ENCODE data around the gene PVR.

The PVR gene

GRCh38 chr19:44685877-44686276, 42.2 kb downstream of the PVR start:
- TF ChIP-seq CTCF (IDR thresholded peaks at IDR 0.05) = no peak
- Histone ChIP-seq H3K4me3 (ENCODE audit: low read depth in 1 of 2, low read length in 1 of 2) (peak overlapping the region; percentile 38 to 47), H3K27ac (peak overlapping the region; percentile 77), H3K9me3 (no peaks in the 10 kb centered on the region), H3K27me3 (no peaks in the 10 kb centered on the region), H3K4me1 (ENCODE audit: control insufficient read depth in 1 of 2, insufficient read depth in 1 of 2, low read depth in 1 of 2, low read length in 1 of 2) (peaks cover 37 to 51% of the 10 kb centered on the region in 2 experiments), H3K36me3 (no peaks in the 10 kb centered on the region)

DNA sequence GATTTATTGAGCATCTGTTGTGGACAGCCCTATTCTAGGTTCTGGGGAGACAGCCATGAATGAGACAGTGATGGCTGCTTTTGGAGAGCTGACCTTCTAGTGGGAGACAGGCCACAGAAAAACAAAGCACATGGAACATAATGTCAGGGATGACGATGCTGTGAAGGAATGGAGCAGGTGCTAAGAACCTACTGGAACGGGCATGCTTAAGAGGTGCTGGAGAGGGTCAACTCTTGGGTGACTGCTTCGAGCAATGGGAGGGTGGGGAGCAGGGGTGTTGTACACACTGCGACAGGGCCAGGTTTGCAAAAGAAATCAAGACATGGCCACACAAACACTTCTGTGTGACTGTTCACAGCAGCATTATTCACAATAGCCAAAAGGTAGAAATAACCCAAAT, 43.2 kb downstream of the PVR start:
- Histone ChIP-seq H3K9me3 (no peaks in the 10 kb centered on the region), H3K4me1 (ENCODE audit: control insufficient read depth in 1 of 2, insufficient read depth in 1 of 2, low read depth in 1 of 2, low read length in 1 of 2) (peaks cover 37 to 51% of the 10 kb centered on the region in 2 experiments), H3K4me3 (ENCODE audit: low read depth in 1 of 2, low read length in 1 of 2) (no peak overlapping the region), H3K27ac (peak overlapping the region; percentile 77), H3K27me3 (peaks cover 3% of the 10 kb centered on the region), H3K36me3 (no peaks in the 10 kb centered on the region)
- TF ChIP-seq CTCF (IDR thresholded peaks at IDR 0.05) = no peak

DNA sequence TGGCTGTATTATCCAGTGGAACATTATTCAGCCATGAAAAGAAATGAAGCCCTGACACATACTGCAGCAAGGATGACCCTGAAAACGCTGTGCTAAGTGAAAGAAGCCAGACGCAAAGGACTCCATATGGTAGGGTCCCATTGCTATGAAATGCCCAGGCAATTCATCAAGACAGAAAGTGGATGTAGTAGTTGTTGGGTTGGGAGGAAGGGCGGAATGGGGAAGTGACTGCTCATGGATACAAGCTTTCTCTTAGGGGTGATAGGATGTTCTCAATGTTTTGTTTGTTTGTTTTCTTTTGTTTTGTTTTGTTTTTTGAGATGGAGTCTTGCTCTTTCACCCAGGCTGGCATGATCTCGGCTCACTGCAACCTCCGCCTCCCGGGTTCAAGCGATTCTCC, 44.2 kb downstream of the PVR start:
- H3K27ac ChIP-seq = peak overlapping the region; percentile 9
- TF ChIP-seq CTCF (IDR thresholded peaks at IDR 0.05) = peak; percentile 4
- H3K4me1 ChIP-seq (ENCODE audit: control insufficient read depth in 1 of 2, insufficient read depth in 1 of 2, low read depth in 1 of 2, low read length in 1 of 2) = peaks cover 37 to 51% of the 10 kb centered on the region in 2 experiments

DNA sequence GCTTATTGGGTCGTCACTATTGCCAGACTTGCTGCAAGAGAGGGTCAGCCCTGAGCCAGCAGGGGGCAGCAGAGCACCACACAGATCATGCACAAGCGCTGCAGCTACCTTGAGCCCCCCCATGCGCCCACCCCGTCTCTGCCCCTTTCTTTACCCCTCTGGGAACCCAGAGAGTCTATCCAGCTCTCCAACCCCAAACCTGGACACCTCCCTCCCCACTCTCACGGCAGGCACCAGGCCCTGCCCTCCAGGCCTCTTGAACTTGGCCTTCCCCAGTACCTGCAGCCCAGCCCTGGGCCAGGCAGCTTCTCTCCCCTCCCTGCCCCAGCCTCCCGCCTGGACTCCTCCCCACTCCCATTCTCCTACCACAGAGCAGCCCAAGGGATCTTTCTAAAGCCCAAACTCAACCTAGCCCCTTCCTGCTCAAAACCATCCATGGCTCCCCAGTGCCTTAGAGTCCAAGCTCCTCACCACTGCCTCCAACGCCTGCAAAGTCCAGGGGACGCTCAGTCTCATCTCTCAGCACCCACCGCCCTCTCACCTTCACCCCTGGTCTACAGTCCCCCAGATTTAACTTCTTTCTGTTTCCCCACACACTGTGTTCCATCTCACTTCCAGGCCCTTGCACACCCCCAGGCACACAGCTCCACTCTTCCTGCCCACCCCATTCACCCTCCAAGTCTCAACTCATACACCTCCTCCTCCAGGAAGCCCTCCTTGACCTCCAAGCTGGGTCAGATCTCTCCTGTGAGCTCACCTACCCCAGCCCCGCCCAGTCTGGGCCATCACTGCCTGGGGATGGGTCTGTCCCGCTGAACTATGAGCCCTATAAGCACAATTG, 45.8 kb downstream of the PVR start:
- H3K4me3 ChIP-seq (ENCODE audit: low read depth in 1 of 2, low read length in 1 of 2) = no peak overlapping the region
- no peak overlapping the region for H3K27ac ChIP-seq
- peak; percentile 80 for TF ChIP-seq CTCF (IDR thresholded peaks at IDR 0.05)
- H3K4me1 ChIP-seq (ENCODE audit: control insufficient read depth in 1 of 2, insufficient read depth in 1 of 2, low read depth in 1 of 2, low read length in 1 of 2) = peaks cover 37 to 47% of the 10 kb centered on the region in 2 experiments
- H3K36me3 ChIP-seq = no peaks in the 10 kb centered on the region
- no peaks in the 10 kb centered on the region for H3K9me3 ChIP-seq
- peaks cover 16% of the 10 kb centered on the region for H3K27me3 ChIP-seq

More for the DNA sequence above, 44.2 kb downstream of the PVR start:
- H3K36me3 ChIP-seq = no peaks in the 10 kb centered on the region
- H3K27me3 ChIP-seq = peaks cover 13% of the 10 kb centered on the region
- H3K4me3 ChIP-seq (ENCODE audit: low read depth in 1 of 2, low read length in 1 of 2) = no peak overlapping the region
- no peaks in the 10 kb centered on the region for H3K9me3 ChIP-seq

- no peak overlapping the region for H3K4me3 ChIP-seq (ENCODE audit: low read depth in 1 of 2, low read length in 1 of 2)
- no peak for TF ChIP-seq CTCF (IDR thresholded peaks at IDR 0.05)
- H3K4me1 ChIP-seq (ENCODE audit: control insufficient read depth in 1 of 2, insufficient read depth in 1 of 2, low read depth in 1 of 2, low read length in 1 of 2) = peaks cover 34 to 42% of the 10 kb centered on the region in 2 experiments
- H3K27me3 ChIP-seq = peaks cover 16% of the 10 kb centered on the region
- no peaks in the 10 kb centered on the region for H3K36me3 ChIP-seq
- no peak overlapping the region for H3K27ac ChIP-seq
- no peaks in the 10 kb centered on the region for H3K9me3 ChIP-seq
These were observed 46.4 kb downstream of the PVR start for GRCh38 chr19:44690131-44690440.
